Brain microvascular endothelial cell (primary cell): ENCODE measurements around the gene PALLD.

Source experiments
- DNase-seq: peaks from one replicate; pipeline ENCODE4 v3.0.0-alpha.2; 2020
- H3K27ac ChIP-seq: fragments of 250-450 bp; sonication (Bioruptor Pico); 2 replicates; pipeline ENCODE4 v1.5.1; 2020; ENCODE audit warnings: mild to moderate bottlenecking, moderate library complexity
- H3K27me3 ChIP-seq: fragments of 250-450 bp; sonication (Bioruptor Pico); replicated peaks from 2 replicates; pipeline ENCODE4 v1.5.1; 2020; ENCODE audit warnings: mild to moderate bottlenecking
- H3K36me3 ChIP-seq: fragments of 250-450 bp; sonication (Bioruptor Pico); replicated peaks from 2 replicates; pipeline ENCODE4 v1.5.1; 2020; ENCODE audit warnings: mild to moderate bottlenecking
- H3K4me3 ChIP-seq: 2 replicates; pipeline ENCODE4 v1.5.1; 2011; ENCODE audit warnings: low read depth, mild to moderate bottlenecking, control low read depth, low read length, moderate library complexity
- in situ Hi-C: cut with HindIII; loops from 2 replicates; pipeline ENCODE4 v1.10.0; 2017; ENCODE audit warnings: low sequenced_read_pairs, low pct_ligation_motif_present
- TF ChIP-seq, protein P1 (sequence below): IDR thresholded peaks from 2 replicates; pipeline ENCODE4 v1.5.1; 2011; ENCODE audit warnings: low read depth, mild to moderate bottlenecking, moderate library complexity, low read length, control low read depth, inconsistent platforms; ENCODE audit errors: missing control alignments

Gene PALLD

GRCh38 chr4:168572002-168572401 is 75.2 kb downstream of the PALLD start:
- in situ Hi-C loops, result no loop called here
- no peak for DNase-seq
- no peak overlapping the region for H3K27ac ChIP-seq
- no peaks in the 10 kb centered on the region for H3K36me3 ChIP-seq
- no peaks in the 10 kb centered on the region for H3K27me3 ChIP-seq
- TF ChIP-seq, protein P1, sequence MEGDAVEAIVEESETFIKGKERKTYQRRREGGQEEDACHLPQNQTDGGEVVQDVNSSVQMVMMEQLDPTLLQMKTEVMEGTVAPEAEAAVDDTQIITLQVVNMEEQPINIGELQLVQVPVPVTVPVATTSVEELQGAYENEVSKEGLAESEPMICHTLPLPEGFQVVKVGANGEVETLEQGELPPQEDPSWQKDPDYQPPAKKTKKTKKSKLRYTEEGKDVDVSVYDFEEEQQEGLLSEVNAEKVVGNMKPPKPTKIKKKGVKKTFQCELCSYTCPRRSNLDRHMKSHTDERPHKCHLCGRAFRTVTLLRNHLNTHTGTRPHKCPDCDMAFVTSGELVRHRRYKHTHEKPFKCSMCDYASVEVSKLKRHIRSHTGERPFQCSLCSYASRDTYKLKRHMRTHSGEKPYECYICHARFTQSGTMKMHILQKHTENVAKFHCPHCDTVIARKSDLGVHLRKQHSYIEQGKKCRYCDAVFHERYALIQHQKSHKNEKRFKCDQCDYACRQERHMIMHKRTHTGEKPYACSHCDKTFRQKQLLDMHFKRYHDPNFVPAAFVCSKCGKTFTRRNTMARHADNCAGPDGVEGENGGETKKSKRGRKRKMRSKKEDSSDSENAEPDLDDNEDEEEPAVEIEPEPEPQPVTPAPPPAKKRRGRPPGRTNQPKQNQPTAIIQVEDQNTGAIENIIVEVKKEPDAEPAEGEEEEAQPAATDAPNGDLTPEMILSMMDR, result no peak
- no peak overlapping the region for H3K4me3 ChIP-seq

- in situ Hi-C loops, result no loop called here
Measured at GRCh38 chr4:168573870-168574269, 77.0 kb downstream of the PALLD start.

GRCh38 chr4:168574581-168575295 is 77.9 kb downstream of the PALLD start:
- TF ChIP-seq, protein P1, result no peak

More at GRCh38 chr4:168573870-168574269, 77.0 kb downstream of the PALLD start:
- no peaks in the 10 kb centered on the region for H3K27me3 ChIP-seq
- no peak for DNase-seq
- no peak overlapping the region for H3K4me3 ChIP-seq
- H3K36me3 ChIP-seq, result no peaks in the 10 kb centered on the region
- TF ChIP-seq, protein P1, result no peak
- no peak overlapping the region for H3K27ac ChIP-seq

DNA sequence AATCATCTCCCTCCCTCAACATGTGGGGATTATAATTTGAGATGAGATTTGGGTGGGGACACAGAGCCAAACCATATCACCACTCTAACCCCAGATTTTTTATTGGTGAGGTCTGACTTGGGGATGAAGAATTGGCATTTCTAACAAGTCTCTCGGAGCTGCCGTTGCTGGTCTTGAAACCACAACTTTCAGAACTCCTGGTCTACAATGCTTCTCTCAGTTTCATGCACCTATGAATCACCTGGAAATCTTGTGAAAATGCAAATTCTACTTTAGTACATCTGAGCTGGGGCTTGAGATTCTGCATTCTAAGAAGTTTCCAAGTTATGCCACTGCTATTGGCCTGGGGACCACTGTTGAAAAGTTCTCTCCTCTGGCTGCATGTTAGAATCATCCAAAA is 78.6 kb downstream of the PALLD start:
- in situ Hi-C loops, result no loop called here
- TF ChIP-seq, protein P1, result no peak
- H3K4me3 ChIP-seq, result no peak overlapping the region

More at GRCh38 chr4:168574581-168575295, 77.9 kb downstream of the PALLD start:
- in situ Hi-C loops, result no loop called here
- no peak for DNase-seq
- H3K27me3 ChIP-seq, result no peaks in the 10 kb centered on the region
- no peaks in the 10 kb centered on the region for H3K36me3 ChIP-seq
- H3K4me3 ChIP-seq, result no peak overlapping the region
- H3K27ac ChIP-seq, result no peak overlapping the region

GRCh38 chr4:168577624-168578023 is 80.8 kb downstream of the PALLD start:
- H3K27me3 ChIP-seq, result no peaks in the 10 kb centered on the region
- TF ChIP-seq, protein P1, result no peak
- DNase-seq, result no peak
- no peaks in the 10 kb centered on the region for H3K36me3 ChIP-seq
- H3K27ac ChIP-seq, result no peak overlapping the region
- in situ Hi-C loops, result no loop called here
- H3K4me3 ChIP-seq, result no peak overlapping the region

More for the DNA sequence above, 78.6 kb downstream of the PALLD start:
- no peaks in the 10 kb centered on the region for H3K36me3 ChIP-seq
- no peak for DNase-seq
- no peaks in the 10 kb centered on the region for H3K27me3 ChIP-seq
- no peak overlapping the region for H3K27ac ChIP-seq

GRCh38 chr4:168580228-168580627 is 83.4 kb downstream of the PALLD start:
- Histone ChIP-seq H3K27me3 (no peaks in the 10 kb centered on the region), H3K4me3 (no peak overlapping the region), H3K27ac (no peak overlapping the region), H3K36me3 (no peaks in the 10 kb centered on the region)
- no peak for DNase-seq
- TF ChIP-seq, protein P1, result no peak
- in situ Hi-C loops, result no loop called here
